GM12878 (cell line): ENCODE measurements around the gene LCLAT1. TPM values are rescaled to one million over a fixed set of nuclear protein-coding genes. Genes with fewer than 3 reads are reported as not detected.

Source experiments
- ESRRA ChIP-seq: IDR thresholded peaks from 2 replicates; pipeline ENCODE4 v1.6.1; 2012; ENCODE audit warnings: mild to moderate bottlenecking, low read length, improper control_type of control experiment
- KDM1A ChIP-seq: fragments of 200-600 bp; sonication (generic); IDR thresholded peaks from 2 replicates; pipeline ENCODE4 v1.6.1; 2016; ENCODE audit warnings: borderline replicate concordance
- NFYA ChIP-seq: IDR thresholded peaks from 2 replicates; pipeline ENCODE4 v1.6.1; 2011; ENCODE audit warnings: low read depth, mild to moderate bottlenecking, low read length, improper control_type of control experiment, borderline replicate concordance
- PML ChIP-seq: IDR thresholded peaks from 2 replicates; pipeline ENCODE4 v1.6.1; 2012; ENCODE audit warnings: low read length, inconsistent platforms
- POLR2AphosphoS5 ChIP-seq: IDR thresholded peaks from 2 replicates; pipeline ENCODE4 v1.6.1; 2011; ENCODE audit warnings: mild to moderate bottlenecking, low read length, inconsistent platforms
- SPI1 ChIP-seq: IDR thresholded peaks from 2 replicates; pipeline ENCODE4 v1.6.1; 2011; ENCODE audit warnings: low read depth, mild to moderate bottlenecking, low read length, moderate library complexity, borderline replicate concordance; ENCODE audit not compliant: insufficient read depth
- ZNF207 ChIP-seq: fragments of 450-650 bp; IDR thresholded peaks from 2 replicates; pipeline ENCODE4 v1.6.1; 2014; ENCODE audit warnings: antibody characterized with exemption, mild to moderate bottlenecking, borderline replicate concordance
- polyA plus RNA-seq, 11 experiments: library from polyadenylated mRNA; depleted of rRNA in 4 of 11; unstranded in 6 of 11; stranded (reverse) in 5 of 11; fragments of >200 nt; fragmentation: Nextera tagmentation in 4 of 11; fragmentation: Illumina TruSeq in 1 of 11; extraction: Ambion mirVana in 4 of 11; extraction: Trizol in 1 of 11; gene quantifications; 1 replicate in 1 of 11; 2 replicates in 10 of 11; pipeline versions ENCODE4 v1.2.1 to v1.2.3, GENCODE V29; 2011 to 2016; ENCODE audit warnings: inconsistent platforms in 2 of 11, missing spikeins in 2 of 11, low read depth in 1 of 11
- total RNA-seq, 4 experiments: library from RNA; depleted of rRNA in 3 of 4; stranded (reverse); fragments of >200 nt in 3 of 4; fragmentation: Illumina TruSeq in 1 of 4; extraction: Trizol in 1 of 4; gene quantifications; 2 replicates each; pipeline versions ENCODE4 v1.2.1 to v1.2.3, GENCODE V29; 2013 to 2021
- TF ChIP-seq, protein P1 (sequence below): IDR thresholded peaks from 2 replicates; pipeline ENCODE4 v1.6.1; 2012; ENCODE audit warnings: mild to moderate bottlenecking, low read depth, low read length
- TF ChIP-seq, protein P2 (sequence below): IDR thresholded peaks from 2 replicates; pipeline ENCODE4 v1.6.1; 2012; ENCODE audit warnings: improper control_type of control experiment, low read depth, low read length; ENCODE audit not compliant: insufficient replicate concordance

LCLAT1 gene
- total and polyA plus RNA-seq, 10 of the 15 experiments (the other 5 are each of a cell fraction or from before 2014, with no cell fraction given): 8.1 to 33.0 (median 15.9) TPM

DNA sequence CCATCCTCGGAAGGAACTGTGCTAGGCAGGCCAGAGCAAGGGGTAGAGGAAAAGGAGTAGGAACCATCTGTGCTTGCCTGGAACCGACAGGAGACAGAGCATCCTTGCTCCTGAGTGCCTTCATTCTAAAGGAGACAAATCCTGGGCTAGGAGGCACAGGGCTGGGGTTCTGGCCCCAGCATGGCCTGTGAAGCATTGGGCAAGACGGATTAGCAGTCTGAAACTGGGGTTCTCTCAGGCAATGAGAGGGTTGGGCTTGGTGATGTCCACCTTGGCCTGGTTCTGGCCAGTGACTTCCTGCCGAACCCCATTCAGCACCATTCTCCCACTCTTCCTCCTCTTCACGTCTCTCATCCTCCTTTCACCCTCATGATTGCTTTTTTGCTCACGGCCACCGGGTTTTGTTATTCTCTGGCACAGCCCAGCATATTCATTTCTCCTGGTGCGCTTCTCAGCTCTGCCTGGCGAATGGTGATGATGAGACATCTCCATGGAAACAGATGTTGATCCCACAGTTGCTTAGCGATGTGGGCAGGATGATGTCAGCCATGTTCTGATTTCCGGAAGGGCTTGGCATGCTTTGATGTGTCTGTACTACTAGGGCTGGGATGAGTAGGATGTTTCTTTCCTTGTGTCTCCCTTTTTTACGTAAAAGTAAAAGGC is 232.5 kb downstream of the LCLAT1 start (continued):
- TF ChIP-seq, protein P1, sequence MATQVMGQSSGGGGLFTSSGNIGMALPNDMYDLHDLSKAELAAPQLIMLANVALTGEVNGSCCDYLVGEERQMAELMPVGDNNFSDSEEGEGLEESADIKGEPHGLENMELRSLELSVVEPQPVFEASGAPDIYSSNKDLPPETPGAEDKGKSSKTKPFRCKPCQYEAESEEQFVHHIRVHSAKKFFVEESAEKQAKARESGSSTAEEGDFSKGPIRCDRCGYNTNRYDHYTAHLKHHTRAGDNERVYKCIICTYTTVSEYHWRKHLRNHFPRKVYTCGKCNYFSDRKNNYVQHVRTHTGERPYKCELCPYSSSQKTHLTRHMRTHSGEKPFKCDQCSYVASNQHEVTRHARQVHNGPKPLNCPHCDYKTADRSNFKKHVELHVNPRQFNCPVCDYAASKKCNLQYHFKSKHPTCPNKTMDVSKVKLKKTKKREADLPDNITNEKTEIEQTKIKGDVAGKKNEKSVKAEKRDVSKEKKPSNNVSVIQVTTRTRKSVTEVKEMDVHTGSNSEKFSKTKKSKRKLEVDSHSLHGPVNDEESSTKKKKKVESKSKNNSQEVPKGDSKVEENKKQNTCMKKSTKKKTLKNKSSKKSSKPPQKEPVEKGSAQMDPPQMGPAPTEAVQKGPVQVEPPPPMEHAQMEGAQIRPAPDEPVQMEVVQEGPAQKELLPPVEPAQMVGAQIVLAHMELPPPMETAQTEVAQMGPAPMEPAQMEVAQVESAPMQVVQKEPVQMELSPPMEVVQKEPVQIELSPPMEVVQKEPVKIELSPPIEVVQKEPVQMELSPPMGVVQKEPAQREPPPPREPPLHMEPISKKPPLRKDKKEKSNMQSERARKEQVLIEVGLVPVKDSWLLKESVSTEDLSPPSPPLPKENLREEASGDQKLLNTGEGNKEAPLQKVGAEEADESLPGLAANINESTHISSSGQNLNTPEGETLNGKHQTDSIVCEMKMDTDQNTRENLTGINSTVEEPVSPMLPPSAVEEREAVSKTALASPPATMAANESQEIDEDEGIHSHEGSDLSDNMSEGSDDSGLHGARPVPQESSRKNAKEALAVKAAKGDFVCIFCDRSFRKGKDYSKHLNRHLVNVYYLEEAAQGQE: no peak
- TF ChIP-seq ZNF207: no peak
- TF ChIP-seq ESRRA: no peak
- TF ChIP-seq PML: no peak
- TF ChIP-seq KDM1A: no peak
- TF ChIP-seq NFYA: no peak
- TF ChIP-seq, protein P2, sequence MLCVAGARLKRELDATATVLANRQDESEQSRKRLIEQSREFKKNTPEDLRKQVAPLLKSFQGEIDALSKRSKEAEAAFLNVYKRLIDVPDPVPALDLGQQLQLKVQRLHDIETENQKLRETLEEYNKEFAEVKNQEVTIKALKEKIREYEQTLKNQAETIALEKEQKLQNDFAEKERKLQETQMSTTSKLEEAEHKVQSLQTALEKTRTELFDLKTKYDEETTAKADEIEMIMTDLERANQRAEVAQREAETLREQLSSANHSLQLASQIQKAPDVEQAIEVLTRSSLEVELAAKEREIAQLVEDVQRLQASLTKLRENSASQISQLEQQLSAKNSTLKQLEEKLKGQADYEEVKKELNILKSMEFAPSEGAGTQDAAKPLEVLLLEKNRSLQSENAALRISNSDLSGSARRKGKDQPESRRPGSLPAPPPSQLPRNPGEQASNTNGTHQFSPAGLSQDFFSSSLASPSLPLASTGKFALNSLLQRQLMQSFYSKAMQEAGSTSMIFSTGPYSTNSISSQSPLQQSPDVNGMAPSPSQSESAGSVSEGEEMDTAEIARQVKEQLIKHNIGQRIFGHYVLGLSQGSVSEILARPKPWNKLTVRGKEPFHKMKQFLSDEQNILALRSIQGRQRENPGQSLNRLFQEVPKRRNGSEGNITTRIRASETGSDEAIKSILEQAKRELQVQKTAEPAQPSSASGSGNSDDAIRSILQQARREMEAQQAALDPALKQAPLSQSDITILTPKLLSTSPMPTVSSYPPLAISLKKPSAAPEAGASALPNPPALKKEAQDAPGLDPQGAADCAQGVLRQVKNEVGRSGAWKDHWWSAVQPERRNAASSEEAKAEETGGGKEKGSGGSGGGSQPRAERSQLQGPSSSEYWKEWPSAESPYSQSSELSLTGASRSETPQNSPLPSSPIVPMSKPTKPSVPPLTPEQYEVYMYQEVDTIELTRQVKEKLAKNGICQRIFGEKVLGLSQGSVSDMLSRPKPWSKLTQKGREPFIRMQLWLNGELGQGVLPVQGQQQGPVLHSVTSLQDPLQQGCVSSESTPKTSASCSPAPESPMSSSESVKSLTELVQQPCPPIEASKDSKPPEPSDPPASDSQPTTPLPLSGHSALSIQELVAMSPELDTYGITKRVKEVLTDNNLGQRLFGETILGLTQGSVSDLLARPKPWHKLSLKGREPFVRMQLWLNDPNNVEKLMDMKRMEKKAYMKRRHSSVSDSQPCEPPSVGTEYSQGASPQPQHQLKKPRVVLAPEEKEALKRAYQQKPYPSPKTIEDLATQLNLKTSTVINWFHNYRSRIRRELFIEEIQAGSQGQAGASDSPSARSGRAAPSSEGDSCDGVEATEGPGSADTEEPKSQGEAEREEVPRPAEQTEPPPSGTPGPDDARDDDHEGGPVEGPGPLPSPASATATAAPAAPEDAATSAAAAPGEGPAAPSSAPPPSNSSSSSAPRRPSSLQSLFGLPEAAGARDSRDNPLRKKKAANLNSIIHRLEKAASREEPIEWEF: no peak
- no peak for TF ChIP-seq POLR2AphosphoS5
- no peak for TF ChIP-seq SPI1
